NCI-H226 (cell line): Measurements from ENCODE around the gene PITRM1.
"Not testable (repeated sequence)": the region's sequence is repeated elsewhere in the genome, so short reads cannot be mapped to it uniquely, and the experiment has no call there.

Source experiments
- DNase-seq: peaks from one replicate; pipeline ENCODE4 v3.0.0-alpha.2; 2015

Gene PITRM1

DNA sequence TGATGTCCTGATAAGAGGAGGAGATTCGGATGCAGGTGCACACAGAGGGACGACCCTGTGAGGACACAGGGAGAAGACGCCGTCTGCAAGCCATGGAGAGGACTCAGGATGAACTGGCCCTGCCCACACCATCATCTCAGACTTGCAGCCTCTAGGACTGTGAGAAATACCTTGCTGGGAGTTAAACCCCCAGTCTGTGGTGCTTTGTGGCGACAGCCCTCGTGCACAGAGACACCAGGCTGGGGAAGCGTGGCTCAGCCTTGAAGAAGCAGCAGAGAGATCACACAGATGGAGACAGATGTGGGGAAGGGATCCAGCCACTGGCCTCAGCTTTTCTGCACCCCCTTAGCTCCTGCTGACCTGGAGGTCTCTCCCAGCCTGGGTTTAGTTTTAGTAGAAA is 26.3 kb upstream of the PITRM1 start:
- DNase-seq = no peak

- DNase-seq = peak; percentile 68
Observed at GRCh38 chr10:3197348-3198003, 24.9 kb upstream of the PITRM1 start.

DNA sequence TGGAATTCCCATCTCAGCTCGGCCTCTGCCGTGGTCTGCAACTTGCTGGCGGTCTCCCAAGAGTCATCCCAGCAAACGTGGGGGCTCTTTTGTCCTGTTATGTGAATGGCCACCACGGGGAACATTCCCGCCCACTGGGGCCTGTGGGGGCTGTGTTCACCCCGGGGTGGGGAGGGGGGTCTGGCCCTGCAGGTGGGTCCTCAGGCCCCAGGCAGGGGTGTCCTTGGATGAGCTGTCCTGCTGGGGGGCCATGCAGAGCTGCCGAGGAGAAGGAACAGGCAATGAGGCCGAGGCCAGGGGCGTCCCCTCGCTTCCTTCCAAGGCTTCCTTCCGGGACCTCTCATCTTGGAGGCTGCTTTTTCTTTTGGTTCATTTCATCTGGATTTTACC is 24.4 kb upstream of the PITRM1 start:
- DNase-seq = no peak

GRCh38 chr10:3196482-3196881 is 23.9 kb upstream of the PITRM1 start:
- no peak for DNase-seq

- DNase-seq = no peak
Observed at GRCh38 chr10:3195726-3196125, 23.1 kb upstream of the PITRM1 start.

GRCh38 chr10:3195286-3195685 is 22.7 kb upstream of the PITRM1 start:
- DNase-seq = no peak

- no peak for DNase-seq
Observed at GRCh38 chr10:3194871-3195270, 22.3 kb upstream of the PITRM1 start.

DNA sequence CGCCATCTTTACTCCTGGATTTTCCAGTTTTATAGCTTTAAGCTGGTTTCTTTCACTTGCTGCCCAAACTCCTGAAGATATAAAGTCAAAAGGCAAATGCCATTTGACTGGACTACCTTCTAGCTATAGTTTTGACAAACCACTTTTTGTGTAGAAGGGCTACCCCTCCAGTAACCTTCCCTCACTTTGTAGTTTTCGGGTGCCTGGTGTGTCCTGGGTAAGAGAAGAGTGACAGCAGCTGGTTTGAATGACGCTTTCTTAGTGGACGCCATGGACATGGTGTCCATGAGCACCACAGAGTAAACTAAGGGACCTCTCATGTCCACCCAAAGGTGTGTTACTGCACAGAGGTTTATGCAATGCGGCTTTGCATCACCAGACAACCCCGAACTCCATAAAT is 21.2 kb upstream of the PITRM1 start:
- DNase-seq = no peak

DNA sequence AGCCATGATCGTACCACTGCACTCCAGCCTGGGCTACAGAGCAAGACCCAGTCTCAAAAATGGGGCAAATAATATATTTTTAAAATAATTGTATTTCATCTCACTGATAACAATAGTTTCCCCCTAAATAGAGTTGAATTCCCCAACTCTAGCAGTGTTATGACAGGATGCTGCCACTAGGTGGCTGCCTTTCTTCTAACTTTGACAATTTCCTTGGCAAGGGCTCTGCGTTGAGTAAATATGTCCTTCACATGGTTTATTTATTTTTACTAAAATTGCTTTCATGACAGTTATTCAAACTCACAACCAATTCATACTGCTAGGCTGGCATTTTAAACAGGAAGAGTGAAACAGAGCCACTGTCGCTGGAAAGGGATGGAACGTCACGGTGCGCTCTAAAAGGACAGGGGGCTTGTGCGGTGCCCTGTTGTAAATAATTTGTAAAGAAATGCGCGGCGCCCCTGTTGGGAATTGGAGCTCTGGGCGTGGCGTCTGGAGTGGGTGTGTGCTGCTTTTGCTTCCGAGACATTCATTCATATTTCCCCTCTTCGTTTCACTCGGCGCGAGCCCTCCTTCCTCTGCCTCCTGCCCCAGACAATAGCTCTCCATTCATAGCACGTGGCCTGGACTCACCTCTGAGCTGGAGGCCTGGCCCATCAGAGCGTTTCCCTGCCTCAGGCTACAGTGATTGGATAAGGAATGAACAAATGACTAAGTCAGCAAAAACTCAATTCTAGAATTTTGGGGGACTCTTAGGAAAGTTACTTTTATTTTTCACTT is 20.5 kb upstream of the PITRM1 start:
- DNase-seq = no peak

DNA sequence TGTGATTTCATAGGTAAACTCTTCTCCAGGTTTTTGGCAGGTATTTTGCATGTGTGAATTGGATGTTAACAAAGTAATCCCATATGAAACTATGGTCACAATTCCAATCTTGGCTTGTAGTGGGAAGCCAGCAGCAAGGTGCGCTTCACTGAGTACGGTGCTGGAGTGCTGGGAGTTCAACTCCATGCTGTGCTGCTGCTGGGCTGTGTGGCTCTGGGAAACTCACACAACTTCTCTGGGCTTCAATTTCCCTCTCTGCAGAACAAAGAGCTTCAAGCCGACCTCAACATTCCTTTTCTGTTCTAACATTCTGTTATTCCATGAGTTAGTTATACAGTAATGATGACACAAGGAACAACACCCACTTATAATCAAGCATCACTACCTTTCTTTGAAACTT is 18.2 kb upstream of the PITRM1 start:
- no peak for DNase-seq

DNA sequence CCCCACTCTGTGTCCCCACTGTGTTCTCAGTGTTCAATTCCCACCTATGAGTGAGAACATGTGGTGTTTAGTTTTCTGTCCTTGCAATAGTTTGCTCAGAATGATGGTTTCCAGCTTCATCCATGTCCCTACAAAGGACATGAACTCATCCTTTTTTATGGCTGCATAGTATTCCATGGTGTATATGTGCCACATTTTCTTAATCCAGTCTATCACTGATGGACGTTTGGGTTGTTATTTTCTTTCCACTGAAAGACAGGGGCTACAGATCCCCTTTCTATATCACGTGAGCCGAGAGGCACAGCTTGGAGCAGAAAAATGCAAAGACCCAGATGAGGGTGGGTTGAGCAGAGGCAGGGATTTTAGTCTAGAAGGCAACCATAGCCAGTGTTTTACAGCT is 14.6 kb upstream of the PITRM1 start:
- DNase-seq = not testable (repeated sequence)

- DNase-seq = no peak
Observed at GRCh38 chr10:3186368-3186767, 13.8 kb upstream of the PITRM1 start.

DNA sequence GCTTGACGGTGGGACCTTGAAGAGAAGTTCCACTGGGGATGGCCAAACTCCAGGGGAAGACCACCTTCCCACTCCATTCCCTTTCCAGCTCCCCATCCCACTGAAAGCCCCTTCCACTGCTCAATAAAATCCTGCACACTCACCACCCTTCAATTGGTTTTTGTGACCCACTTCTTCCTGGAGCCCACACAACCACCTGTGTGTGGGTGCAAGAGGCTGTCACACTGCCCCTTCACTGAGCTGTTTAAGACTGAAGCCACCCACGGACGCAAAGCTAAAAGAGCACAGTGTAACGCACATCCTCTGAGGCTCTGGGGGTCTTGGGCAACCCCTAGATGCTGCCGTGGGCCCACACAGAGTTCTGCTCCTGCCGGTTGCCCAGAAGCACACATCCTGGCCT is 12.8 kb upstream of the PITRM1 start:
- no peak for DNase-seq

- DNase-seq = no peak
Observed at GRCh38 chr10:3180355-3181025, 7.9 kb upstream of the PITRM1 start.

DNA sequence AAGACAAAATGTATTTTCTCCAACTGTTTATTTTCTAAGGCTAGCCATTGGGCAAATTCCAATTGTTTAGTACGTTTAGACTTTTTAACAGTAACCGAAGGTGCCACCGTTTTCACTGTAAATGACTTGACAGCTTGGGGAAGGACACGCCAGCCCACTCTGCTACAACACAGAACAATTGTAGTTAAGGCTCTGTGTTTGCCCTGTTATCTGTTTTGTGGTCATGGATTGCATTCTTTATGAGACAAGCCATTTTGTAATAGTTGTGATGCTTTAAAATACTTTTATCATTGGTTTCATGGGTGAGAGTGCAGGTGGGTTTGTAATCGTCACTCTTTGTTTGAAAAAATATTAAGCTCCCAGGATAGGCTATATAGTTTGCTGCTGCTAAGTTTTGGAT is 6.6 kb upstream of the PITRM1 start:
- no peak for DNase-seq

GRCh38 chr10:3178042-3178441 is 5.5 kb upstream of the PITRM1 start:
- no peak for DNase-seq

- DNase-seq = no peak
Observed at GRCh38 chr10:3173171-3173878, 743 bp upstream of the PITRM1 start.

DNA sequence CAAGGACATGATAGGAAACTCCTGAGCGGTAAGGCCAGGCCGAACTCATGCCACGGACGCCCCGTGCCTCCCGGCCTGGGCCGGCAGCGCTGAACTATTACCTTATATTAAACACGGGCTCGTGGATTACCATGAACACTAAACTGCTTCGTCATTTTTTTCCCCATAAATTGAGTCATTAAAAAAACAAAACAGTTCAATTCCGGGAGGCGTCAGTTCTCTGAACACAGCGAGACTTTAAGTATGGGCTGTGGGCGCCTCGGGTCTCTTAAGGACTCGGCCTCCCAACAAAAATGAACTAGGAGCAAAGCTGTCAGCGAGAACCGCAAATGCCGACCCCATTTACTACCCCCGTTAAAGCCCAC is 519 bp downstream of the PITRM1 start:
- no peak for DNase-seq

DNA sequence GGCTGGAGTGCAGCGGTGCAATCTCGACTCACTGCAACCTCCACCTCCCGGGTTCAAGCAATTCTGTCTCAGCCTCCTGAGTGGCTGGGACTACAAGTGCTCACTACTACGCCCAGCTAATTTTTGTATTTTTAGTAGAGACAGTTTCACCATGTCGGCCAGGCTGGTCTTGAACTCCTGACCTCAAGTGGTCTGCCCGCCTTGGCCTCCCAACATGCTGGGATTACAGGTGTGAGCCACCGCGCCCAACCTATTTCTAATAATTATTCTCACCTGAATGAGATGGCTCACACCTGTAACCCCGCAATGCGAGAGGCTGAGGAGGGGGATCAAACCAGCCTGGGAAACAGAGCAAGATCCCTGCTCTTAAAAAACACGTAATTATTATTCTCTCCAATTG is 1.1 kb downstream of the PITRM1 start:
- DNase-seq = not testable (repeated sequence)

DNA sequence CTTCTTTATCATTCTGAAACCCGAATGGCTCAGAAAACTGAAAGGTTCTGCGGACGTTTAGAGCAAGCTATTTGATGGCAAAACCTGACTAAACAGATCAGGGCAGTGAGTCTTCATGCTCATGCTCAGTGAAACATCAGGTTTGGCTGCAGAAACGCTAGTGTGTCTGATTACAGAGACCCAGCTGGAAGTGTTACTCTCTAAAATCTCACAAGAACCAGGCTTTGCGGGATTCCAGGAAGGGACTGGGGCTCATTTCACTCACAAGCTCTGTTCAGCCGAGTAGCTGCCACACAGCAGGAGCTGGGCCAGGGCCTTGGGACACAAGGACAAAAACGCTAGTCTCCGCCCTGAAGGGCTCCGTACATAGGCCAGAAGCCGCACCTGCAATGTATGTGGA is 2.9 kb downstream of the PITRM1 start:
- no peak for DNase-seq

DNA sequence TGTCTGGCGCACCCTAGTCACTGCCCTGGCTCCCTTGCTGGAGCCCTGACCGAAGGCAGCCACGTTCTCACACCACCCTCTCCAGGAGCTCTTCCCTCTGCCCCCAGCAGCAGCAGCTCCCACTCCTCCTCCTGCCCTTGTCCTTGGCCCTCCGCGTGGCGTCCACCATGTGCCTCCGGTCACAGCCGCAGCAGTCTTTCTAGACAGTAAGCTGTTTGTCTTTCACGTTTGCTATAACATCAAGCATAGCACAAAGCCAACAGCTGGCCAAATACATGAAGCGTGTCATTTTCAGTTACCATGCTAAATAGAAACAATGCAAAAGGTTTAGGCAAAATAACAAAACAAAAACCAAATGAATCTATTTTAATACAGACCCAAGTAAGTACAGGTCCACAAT is 3.3 kb downstream of the PITRM1 start:
- no peak for DNase-seq

DNA sequence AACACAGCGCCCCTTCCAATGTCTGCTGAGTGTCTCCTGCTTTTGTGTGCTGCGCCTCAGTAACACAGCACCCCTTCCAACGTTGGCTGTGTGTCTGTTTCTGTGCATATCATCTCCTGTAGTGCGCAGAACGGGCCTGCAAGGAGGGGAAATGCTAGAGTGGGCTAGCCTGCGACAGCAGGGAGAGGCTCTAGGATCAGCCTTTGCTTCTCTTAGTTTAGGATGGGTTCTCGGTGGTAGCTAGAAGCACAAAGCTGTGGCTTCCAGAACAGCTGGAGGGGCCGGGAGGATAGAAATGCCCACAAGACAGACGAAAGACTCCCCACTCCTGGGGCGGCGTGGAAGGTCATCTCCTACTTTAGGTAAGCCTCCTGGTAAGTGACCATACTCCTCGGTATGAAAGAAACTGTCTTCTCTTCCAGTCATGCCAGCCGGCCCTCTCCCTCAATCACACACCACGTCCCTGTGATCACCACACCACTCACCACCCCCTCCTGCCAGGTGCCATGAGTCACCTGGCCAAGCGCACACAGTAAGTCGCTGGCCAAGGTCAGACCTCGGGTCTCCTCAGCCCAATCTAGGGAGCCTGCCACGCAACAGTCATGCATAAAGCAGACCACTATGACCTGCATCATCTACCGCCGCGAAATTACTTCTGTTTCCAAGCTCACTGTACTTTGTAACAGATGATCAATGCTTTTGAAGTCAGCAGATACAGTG is 4.8 kb downstream of the PITRM1 start:
- no peak for DNase-seq
